Activated CD4-positive, alpha-beta T cell treated with anti-CD3 and anti-CD28 coated beads, Interleukin-2, amount 10 ng/mL, durations not matched to agents 24 days and 14 days (primary cell): Measurements from ENCODE around the gene CROCC2. TPM values are rescaled to one million over a fixed set of nuclear protein-coding genes. Genes with fewer than 3 reads are reported as not detected.

Experiments
- DNase-seq: peaks from one replicate; pipeline ENCODE4 v3.0.0; 2022
- H3K27ac Mint-ChIP-seq: one replicate; pipeline ENCODE4 v1.8.0; 2022; ENCODE audit warnings: mild to moderate bottlenecking, mixed read lengths
- H3K27me3 Mint-ChIP-seq: one replicate; pipeline ENCODE4 v1.8.0; 2022; ENCODE audit warnings: mixed read lengths
- H3K36me3 Mint-ChIP-seq: one replicate; pipeline ENCODE4 v1.8.0; 2022; ENCODE audit warnings: low read depth, mild to moderate bottlenecking, mixed read lengths
- H3K4me1 Mint-ChIP-seq: one replicate; pipeline ENCODE4 v1.8.0; 2021; ENCODE audit warnings: mixed read lengths
- H3K4me3 Mint-ChIP-seq: one replicate; pipeline ENCODE4 v1.8.0; 2022; ENCODE audit warnings: mild to moderate bottlenecking, moderate library complexity, mixed read lengths
- H3K9me3 Mint-ChIP-seq: one replicate; pipeline ENCODE4 v1.8.0; 2021; ENCODE audit warnings: mixed read lengths
- intact Hi-C: fragments of 100-400 bp; cut with micrococcal nuclease; formaldehyde crosslinking; loops from one replicate; pipeline ENCODE4 v1.15.1; 2023
- total RNA-seq: library from RNA; stranded (reverse); gene quantifications from 2 replicates; pipeline ENCODE4 v1.2.3, GENCODE V29; 2022

The CROCC2 gene
- total RNA-seq, 1 donor from 2014 or later: not detected

GRCh38 chr2:241038374-241039180 lies 132.4 kb downstream of the CROCC2 start:
- intact Hi-C loops: no loop called here
- peak overlapping the region; percentile 76 for H3K4me3 Mint-ChIP-seq
- no peaks in the 10 kb centered on the region for H3K9me3 Mint-ChIP-seq
- H3K27me3 Mint-ChIP-seq: peaks cover 13% of the 10 kb centered on the region
- peak; percentile 55 for DNase-seq
- peaks cover 7% of the 10 kb centered on the region for H3K36me3 Mint-ChIP-seq
- no peak overlapping the region for H3K27ac Mint-ChIP-seq
- peaks cover 24% of the 10 kb centered on the region for H3K4me1 Mint-ChIP-seq

- peaks cover 7% of the 10 kb centered on the region for H3K36me3 Mint-ChIP-seq
- no peak overlapping the region for H3K4me3 Mint-ChIP-seq
- H3K27me3 Mint-ChIP-seq: peaks cover 13% of the 10 kb centered on the region
- intact Hi-C loops: no loop called here
- H3K9me3 Mint-ChIP-seq: no peaks in the 10 kb centered on the region
- H3K27ac Mint-ChIP-seq: no peak overlapping the region
- peak; percentile 51 for DNase-seq
- peaks cover 24% of the 10 kb centered on the region for H3K4me1 Mint-ChIP-seq
These were observed 133.3 kb downstream of the CROCC2 start for GRCh38 chr2:241039416-241039815.

DNA sequence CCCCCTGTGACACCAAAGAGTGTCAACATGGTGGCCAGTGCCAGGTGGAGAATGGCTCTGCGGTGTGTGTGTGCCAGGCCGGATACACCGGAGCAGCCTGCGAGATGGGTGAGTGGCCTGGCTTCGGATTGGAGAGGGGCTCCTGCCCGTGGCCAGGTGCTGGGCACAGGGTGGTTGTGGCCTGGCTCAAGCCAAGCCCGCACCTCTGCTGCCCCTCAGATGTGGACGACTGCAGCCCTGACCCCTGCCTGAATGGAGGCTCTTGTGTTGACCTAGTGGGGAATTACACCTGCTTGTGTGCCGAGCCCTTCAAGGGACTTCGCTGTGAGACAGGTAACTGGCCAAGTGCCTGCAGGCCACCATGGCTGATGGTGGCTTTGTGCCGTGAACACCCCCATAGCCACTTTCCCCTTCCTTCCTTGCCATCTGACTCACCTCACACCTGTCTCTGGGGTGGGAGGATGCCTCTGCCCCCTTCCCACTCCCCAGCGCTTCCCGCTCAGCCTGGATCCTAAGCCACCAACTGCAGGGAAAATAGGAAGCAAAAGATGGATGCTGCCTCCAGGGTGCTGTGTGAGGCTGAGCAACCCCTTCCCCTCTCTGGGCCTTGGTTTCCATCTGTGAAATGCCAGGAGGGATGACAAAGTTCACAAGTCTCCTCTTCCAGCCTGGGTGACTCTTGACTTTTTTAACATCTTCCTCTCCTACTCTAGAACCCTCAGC lies 134.1 kb downstream of the CROCC2 start:
- Mint-ChIP-seq H3K4me3 (no peak overlapping the region), H3K27me3 (peaks cover 15% of the 10 kb centered on the region), H3K36me3 (peaks cover 7% of the 10 kb centered on the region), H3K27ac (no peak overlapping the region), H3K9me3 (no peaks in the 10 kb centered on the region), H3K4me1 (peaks cover 24% of the 10 kb centered on the region)
- intact Hi-C loops: no loop called here
- DNase-seq: peak; percentile 45

GRCh38 chr2:241041589-241042158 lies 135.5 kb downstream of the CROCC2 start:
- Mint-ChIP-seq H3K4me3 (no peak overlapping the region), H3K4me1 (peaks cover 24% of the 10 kb centered on the region), H3K27me3 (peaks cover 16% of the 10 kb centered on the region), H3K36me3 (peaks cover 7% of the 10 kb centered on the region), H3K27ac (no peak overlapping the region), H3K9me3 (no peaks in the 10 kb centered on the region)
- peak; percentile 53 for DNase-seq
- intact Hi-C loops: no loop called here

Other genes starting within 250 kb of the CROCC2 start
- not detected in 2 replicates for gene AQP12B, start 223.5 kb upstream of the CROCC2 start, total RNA-seq
- gene AQP12A, start 214.5 kb upstream of the CROCC2 start, total RNA-seq: not detected in 2 replicates
- gene KIF1A, start 86.1 kb upstream of the CROCC2 start, total RNA-seq: 0.37 and 0.47 TPM in 2 replicates
- not detected in 2 replicates for gene AGXT, start 37.5 kb upstream of the CROCC2 start, total RNA-seq
- gene MAB21L4, start 10.2 kb upstream of the CROCC2 start, total RNA-seq: not detected in 2 replicates
- 1.3 and 1.9 TPM in 2 replicates for gene SNED1, start 92.3 kb downstream of the CROCC2 start, total RNA-seq
- 39.3 and 43.9 TPM in 2 replicates for gene MTERF4, start 196.0 kb downstream of the CROCC2 start, total RNA-seq
- gene PASK, start 243.1 kb downstream of the CROCC2 start, total RNA-seq: 87.5 and 92.0 TPM in 2 replicates
- gene PPP1R7, start 244.1 kb downstream of the CROCC2 start, total RNA-seq: 111 and 113 TPM in 2 replicates